Left renal cortex interstitium (tissue), 4 donors: ENCODE data around the gene SETBP1. TPM values are rescaled to one million over a fixed set of nuclear protein-coding genes. Genes with fewer than 3 reads are reported as not detected.

Experiments used
- DNase-seq, 4 donors: peaks; one replicate each; pipeline ENCODE4 v3.0.0-alpha.2; 2013; ENCODE audit warnings: low read depth in 4 of 4, low spot score in 2 of 4, missing footprints in 1 of 4
- polyA plus RNA-seq, 4 donors: library from polyadenylated mRNA; unstranded; fragments of 120-200 nt; gene quantifications; one replicate each; pipeline ENCODE4 v1.2.1, GENCODE V29; 2013; ENCODE audit not compliant: insufficient read length in 4 of 4

Gene SETBP1
- polyA plus RNA-seq, 4 donors = 28.3 to 34.8 (median 28.7) TPM

- no peak for DNase-seq
Observed at GRCh38 chr18:44857744-44858491, 177.2 kb downstream of the SETBP1 start.

DNA sequence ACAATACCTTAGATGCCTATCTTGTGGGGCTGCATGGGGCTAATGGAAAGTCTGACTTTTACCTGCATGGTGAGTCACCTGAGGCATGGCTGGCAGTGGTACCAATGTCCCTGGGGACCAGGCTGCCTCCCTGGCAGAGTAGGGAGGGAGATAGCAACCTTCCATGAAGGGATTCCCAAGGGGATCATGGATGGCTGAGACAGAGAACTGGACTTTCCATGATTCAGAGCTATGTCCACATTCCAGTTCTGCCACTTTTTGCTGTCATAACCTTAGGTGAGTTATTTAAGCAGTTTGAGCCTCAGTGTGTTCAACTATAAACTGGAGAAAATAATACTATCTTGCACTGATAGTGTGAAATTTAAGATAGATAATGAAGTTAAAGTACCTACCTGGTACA is 178.6 kb downstream of the SETBP1 start:
- DNase-seq = no peak

DNA sequence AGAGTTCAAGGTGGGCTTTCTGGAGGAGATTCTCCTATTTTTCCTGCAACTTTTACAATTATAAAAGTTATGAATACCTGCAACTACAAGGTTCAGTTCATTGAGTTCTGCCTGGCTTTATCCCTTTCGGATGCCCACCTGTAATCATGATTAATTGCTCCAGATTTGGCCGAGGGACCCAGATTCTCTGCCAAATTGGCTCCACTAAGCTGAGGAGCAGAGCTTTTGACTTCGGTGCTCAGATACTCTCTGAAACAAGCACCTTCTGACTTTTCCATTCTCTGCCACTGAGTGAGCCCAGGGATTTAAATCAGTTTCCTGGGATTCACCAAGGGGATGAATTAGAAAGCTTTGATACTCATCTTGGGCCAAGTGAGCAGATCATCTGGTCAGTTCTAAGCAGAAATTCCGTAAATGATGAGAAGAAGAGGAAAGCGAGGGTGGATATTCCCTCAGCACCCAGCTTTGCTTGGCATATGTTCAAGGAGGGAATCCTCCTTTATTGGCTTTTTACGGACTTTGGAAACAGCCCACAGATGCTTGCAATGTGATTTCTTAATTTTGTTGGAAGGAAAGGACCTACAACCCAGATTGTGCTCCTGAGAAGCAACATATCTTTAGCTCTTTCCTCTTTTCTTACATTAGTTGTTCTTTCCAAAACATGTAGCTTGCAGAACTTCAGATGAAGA is 179.2 kb downstream of the SETBP1 start:
- DNase-seq = no peak

- DNase-seq = no peak
Observed at GRCh38 chr18:44862112-44862511, 181.4 kb downstream of the SETBP1 start.

GRCh38 chr18:44866103-44866502 is 185.4 kb downstream of the SETBP1 start:
- no peak for DNase-seq

GRCh38 chr18:44869533-44869932 is 188.8 kb downstream of the SETBP1 start:
- DNase-seq = no peak

- no peak for DNase-seq
Observed at GRCh38 chr18:44870631-44871502, 190.2 kb downstream of the SETBP1 start.

GRCh38 chr18:44871771-44872170 is 191.1 kb downstream of the SETBP1 start:
- DNase-seq = no peak

DNA sequence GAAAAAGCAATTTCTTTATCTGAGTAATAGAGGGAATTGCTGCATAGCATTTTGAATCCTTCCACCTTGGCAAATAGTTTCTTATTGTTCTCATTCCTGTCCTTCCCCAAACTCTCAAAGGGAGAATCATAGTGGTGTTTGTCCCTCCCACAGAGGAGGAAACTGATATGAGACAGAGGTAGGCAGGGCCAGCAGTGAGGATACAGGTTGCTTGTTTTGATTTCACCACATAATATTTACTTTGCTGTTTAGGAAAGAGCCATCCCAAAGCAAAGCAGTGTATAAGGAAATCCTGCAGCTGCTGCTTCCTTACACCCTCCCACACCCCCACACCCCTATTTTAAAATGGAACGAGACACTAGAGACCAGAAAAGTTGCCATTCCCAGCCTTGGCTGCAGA is 195.3 kb downstream of the SETBP1 start:
- no peak for DNase-seq

- no peak for DNase-seq
Observed at GRCh38 chr18:44876755-44877154, 196.1 kb downstream of the SETBP1 start.

DNA sequence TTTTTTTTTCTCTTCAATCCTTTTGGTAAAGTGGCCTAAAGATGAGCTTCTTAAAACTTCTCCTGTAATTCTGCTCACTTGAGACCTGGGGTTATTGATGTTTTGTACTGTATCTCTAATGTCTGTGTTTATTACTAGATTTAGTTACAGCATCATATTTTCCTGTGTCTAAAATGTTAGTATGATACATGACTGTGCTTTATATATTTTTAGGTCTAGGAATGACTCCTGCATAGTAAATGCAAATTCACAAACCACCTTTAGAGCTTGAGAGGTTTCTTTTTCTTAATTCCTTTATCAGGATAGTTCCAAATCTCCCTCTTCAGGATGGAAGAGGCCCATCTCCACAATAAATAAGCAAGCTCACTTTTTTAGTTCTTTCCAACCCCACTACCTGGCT is 197.6 kb downstream of the SETBP1 start:
- DNase-seq = no peak

DNA sequence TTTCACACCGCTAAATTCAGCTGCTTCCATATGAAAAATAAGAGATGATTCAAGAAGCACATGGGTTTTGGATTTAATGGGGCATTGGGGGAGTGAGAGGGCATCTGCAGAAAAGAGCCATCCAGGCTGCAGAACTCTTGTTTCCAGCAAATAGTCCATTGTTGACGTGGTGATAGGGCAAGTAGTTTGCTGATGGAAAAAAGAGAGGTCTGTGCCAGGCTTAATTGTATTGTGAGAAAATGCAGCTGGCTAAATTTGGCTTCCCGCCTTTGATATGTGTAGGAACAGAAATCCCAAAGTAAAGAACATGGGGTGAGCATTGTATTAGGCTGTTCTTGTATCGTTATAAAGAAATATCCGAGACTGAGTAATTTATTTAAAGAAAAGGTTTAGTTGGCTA is 199.5 kb downstream of the SETBP1 start:
- DNase-seq = no peak

DNA sequence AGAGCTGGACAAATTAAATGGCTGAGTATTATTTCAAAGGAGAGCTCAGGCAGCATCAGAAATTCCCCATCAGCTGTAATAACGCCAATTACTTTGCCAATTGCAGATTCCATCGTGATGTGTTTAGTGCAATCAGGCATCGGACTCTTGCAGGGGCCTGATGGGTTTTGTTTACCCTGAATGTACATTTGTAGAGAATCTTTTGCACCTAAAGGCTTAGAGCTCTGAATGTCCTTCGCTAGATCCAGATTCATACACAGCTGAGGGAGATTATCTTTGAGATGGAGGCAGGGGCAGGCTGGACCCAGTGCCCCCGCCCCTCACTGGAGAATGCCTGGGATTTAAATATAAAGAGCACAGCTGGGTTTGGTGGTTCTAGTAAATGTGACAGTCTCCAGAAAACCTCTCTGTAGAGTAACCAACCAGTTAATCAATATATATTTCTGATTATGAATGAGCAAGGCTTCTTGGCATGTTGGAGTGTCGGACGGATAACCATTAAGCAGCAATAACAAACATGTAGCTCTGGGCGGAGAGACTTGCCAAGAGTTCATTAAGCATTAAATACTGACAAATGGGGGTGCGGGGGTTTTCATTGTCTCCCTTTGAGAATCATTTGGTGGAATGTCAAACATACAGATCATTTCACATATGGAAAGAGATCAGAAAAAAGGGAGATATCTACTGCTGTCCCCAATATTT is 200.9 kb downstream of the SETBP1 start:
- no peak for DNase-seq

GRCh38 chr18:44882163-44882868 is 201.6 kb downstream of the SETBP1 start:
- DNase-seq = no peak

- DNase-seq = no peak
Observed at GRCh38 chr18:44883671-44884070, 203.0 kb downstream of the SETBP1 start.

GRCh38 chr18:44884431-44884830 is 203.7 kb downstream of the SETBP1 start:
- DNase-seq = no peak

DNA sequence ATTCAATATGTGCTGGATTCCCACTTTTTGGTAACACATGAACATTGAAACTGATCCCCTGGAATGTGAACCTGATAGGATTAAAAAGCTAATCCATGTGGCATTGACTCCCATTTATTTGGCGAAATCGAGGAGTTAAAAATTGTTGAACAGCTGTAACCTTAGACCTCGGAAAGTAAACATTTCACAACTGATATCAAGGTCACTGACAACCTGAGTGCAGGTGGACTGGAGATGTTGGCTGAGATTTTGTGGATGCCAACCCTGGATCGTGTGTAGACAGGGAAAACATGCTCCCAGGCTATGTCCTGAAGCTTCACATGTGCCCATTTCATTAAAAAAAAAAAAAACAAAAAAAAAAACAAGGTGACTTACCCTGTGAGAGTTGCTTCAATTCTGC is 204.8 kb downstream of the SETBP1 start:
- no peak for DNase-seq

DNA sequence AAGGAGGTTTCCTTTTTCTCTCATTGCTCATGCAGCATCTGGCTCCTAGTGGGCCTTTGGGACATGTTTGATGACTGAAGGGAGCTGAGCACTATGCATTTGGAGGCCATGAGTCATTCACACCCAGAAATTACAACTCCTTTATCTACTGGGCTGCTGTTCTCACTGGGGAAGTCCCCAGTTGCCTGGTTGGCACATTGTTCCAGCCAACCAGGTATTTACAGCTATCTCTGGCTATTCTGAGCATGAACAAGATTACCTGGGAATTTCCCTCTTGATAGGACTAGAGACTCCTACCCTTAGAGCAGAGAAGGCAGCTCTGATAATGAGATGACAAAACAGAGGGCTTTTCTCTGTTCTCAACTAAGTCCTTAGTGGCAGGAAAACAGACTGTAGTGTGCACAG is 206.5 kb downstream of the SETBP1 start:
- no peak for DNase-seq

- no peak for DNase-seq
Observed at GRCh38 chr18:44889111-44889510, 208.4 kb downstream of the SETBP1 start.

- no peak for DNase-seq
Observed at GRCh38 chr18:44893045-44893706, 212.5 kb downstream of the SETBP1 start.
